HCT116 (cell line): Measurements from ENCODE around the gene AGFG2. TPM values are rescaled to one million over a fixed set of nuclear protein-coding genes. Genes with fewer than 3 reads are reported as not detected.

ENCODE experiments used
- ATAC-seq: fragments of 200-7000 bp; cut with Tn5 transposase; 2 replicates; pipeline ENCODE4 v1.9.1; 2020; ENCODE audit warnings: mild to moderate bottlenecking, moderate library complexity
- BruUV-seq: library from RNA; stranded (reverse); fragments of 400-500 nt; replicated peaks from 2 replicates; lab custom pipeline; 2021; lab: Mats Ljungman, UMichigan
- CTCF ChIA-PET: fragments of 300-600 bp; sonication (Branson Sonifier 250); formaldehyde crosslinking; loops from one replicate; lab custom pipeline; 2021; ENCODE audit warnings: antibody characterized with exemption; lab: Charles Lee
- POLR2A ChIA-PET: fragments of 300-600, 350-600 bp; sonication (Branson Sonifier 250); formaldehyde crosslinking; loops from one replicate; lab custom pipeline; 2021; ENCODE audit warnings: antibody characterized with exemption; lab: Charles Lee
- RAD21 ChIA-PET, 2 experiments: fragments of 300-600 bp; sonication (Branson Sonifier 250); formaldehyde crosslinking; loops; one replicate each; lab custom pipeline; 2023; ENCODE audit warnings: low total read pairs in 2 of 2; ENCODE audit not compliant: uncharacterized antibody in 2 of 2, unreplicated experiment in 2 of 2, low non-redundant PET in 1 of 2; lab: Charles Lee
- DNase-seq: peaks from one replicate; pipeline ENCODE4 v3.0.0-alpha.2; 2010; ENCODE audit warnings: low read depth, low spot score
- H2AFZ ChIP-seq: fragments of 200-600 bp; shearing (Covaris generic), sonication (generic); 2 replicates; pipeline ENCODE4 v1.6.1; 2017; ENCODE audit warnings: low read depth, mixed run types, mixed read lengths, antibody characterized with exemption, low read length; ENCODE audit not compliant: poor library complexity, severe bottlenecking
- H3K27ac ChIP-seq: 2 replicates; pipeline ENCODE4 v1.5.1; 2012; ENCODE audit warnings: low read depth, low read length
- H3K27me3 ChIP-seq: fragments of 200-600 bp; sonication (generic); 2 replicates; pipeline ENCODE4 v1.6.1; 2016; ENCODE audit warnings: mixed run types, low read length, mixed read lengths; ENCODE audit not compliant: insufficient read depth
- H3K36me3 ChIP-seq, 2 experiments: fragments of 200-500 bp in 1 of 2; fragments of 200-600 bp in 1 of 2; sonication (Bioruptor generic) in 1 of 2; sonication (generic) in 1 of 2; 2 replicates each; pipeline versions ENCODE4 v1.5.1 to v1.6.1; 2014 to 2016; ENCODE audit warnings: low read length in 2 of 2, inconsistent platforms in 1 of 2, mixed read lengths in 1 of 2, mixed run types in 1 of 2; ENCODE audit not compliant: insufficient read depth in 2 of 2, control insufficient read depth in 1 of 2
- H3K4me1 ChIP-seq, 2 experiments: fragments of 200-600 bp in 1 of 2; sonication (generic) in 1 of 2; 2 replicates each; pipeline versions ENCODE4 v1.5.1 to v1.6.1; 2012 to 2017; ENCODE audit warnings: low read length in 2 of 2, inconsistent platforms in 1 of 2, mild to moderate bottlenecking in 1 of 2, mixed read lengths in 1 of 2, mixed run types in 1 of 2, moderate library complexity in 1 of 2; ENCODE audit not compliant: insufficient read depth in 2 of 2, control insufficient read depth in 1 of 2
- H3K4me2 ChIP-seq: fragments of 200-600 bp; sonication (generic); 2 replicates; pipeline ENCODE4 v1.6.1; 2017; ENCODE audit warnings: mixed run types, low read length, mixed read lengths
- H3K4me3 ChIP-seq, 2 experiments: fragments of 200-600 bp in 1 of 2; sonication (generic) in 1 of 2; replicated peaks in 1 of 2; 2 replicates each; pipeline ENCODE4 v1.5.1; 2011 to 2016; ENCODE audit warnings: low read length in 2 of 2, control low read depth in 1 of 2, low read depth in 1 of 2, mild to moderate bottlenecking in 1 of 2, mixed read lengths in 1 of 2, mixed run types in 1 of 2
- H3K79me2 ChIP-seq: fragments of 200-600 bp; sonication (generic); 2 replicates; pipeline ENCODE4 v1.6.1; 2017; ENCODE audit warnings: mild to moderate bottlenecking, mixed run types, low read length, moderate library complexity, mixed read lengths; ENCODE audit not compliant: insufficient read depth
- H3K9ac ChIP-seq: fragments of 200-600 bp; sonication (generic); 2 replicates; pipeline ENCODE4 v1.6.1; 2016; ENCODE audit warnings: low read length, mixed read lengths
- H3K9me2 ChIP-seq: fragments of 200-600 bp; sonication (generic), shearing (Covaris generic); 2 replicates; pipeline ENCODE4 v1.6.1; 2017; ENCODE audit warnings: mixed run types, mild to moderate bottlenecking, moderate library complexity; ENCODE audit not compliant: insufficient read depth
- H3K9me3 ChIP-seq, 2 experiments: fragments of 200-500 bp in 1 of 2; fragments of 200-600 bp in 1 of 2; sonication (Bioruptor generic) in 1 of 2; sonication (generic) in 1 of 2; 2 replicates each; pipeline ENCODE4 v1.6.1; 2014 to 2017; ENCODE audit warnings: low read length in 2 of 2, mixed read lengths in 2 of 2, inconsistent platforms in 1 of 2, low read depth in 1 of 2, mild to moderate bottlenecking in 1 of 2, mixed run types in 1 of 2, moderate library complexity in 1 of 2; ENCODE audit not compliant: control insufficient read depth in 1 of 2, insufficient read depth in 1 of 2
- H4K20me1 ChIP-seq: fragments of 200-600 bp; sonication (generic), shearing (Covaris generic); 2 replicates; pipeline ENCODE4 v1.6.1; 2017; ENCODE audit warnings: mixed run types, mild to moderate bottlenecking, moderate library complexity; ENCODE audit not compliant: insufficient read depth
- CBX3 ChIP-seq: IDR thresholded peaks from 2 replicates; pipeline ENCODE4 v1.6.1; 2012; ENCODE audit warnings: low read depth
- CEBPB ChIP-seq: IDR thresholded peaks from 2 replicates; pipeline ENCODE4 v1.6.1; 2012; ENCODE audit warnings: low read depth
- ELF1 ChIP-seq: IDR thresholded peaks from 2 replicates; pipeline ENCODE4 v1.6.1; 2012; ENCODE audit warnings: low read depth, borderline replicate concordance
- EZH2 ChIP-seq: fragments of 200-600 bp; sonication (generic); IDR thresholded peaks from 2 replicates; pipeline ENCODE4 v1.6.1; 2017; ENCODE audit warnings: antibody characterized with exemption, mixed run types
- JUND ChIP-seq: IDR thresholded peaks from 2 replicates; pipeline ENCODE4 v1.6.1; 2012
- MAX ChIP-seq: IDR thresholded peaks from 2 replicates; pipeline ENCODE4 v1.6.1; 2012
- POLR2AphosphoS5 ChIP-seq: IDR thresholded peaks from 2 replicates; pipeline ENCODE4 v1.6.1; 2011; ENCODE audit warnings: mild to moderate bottlenecking, low read depth, low read length, moderate library complexity
- RAD21 ChIP-seq: IDR thresholded peaks from 2 replicates; pipeline ENCODE4 v1.6.1; 2012; ENCODE audit warnings: low read depth, mild to moderate bottlenecking
- SIN3A ChIP-seq: IDR thresholded peaks from 2 replicates; pipeline ENCODE4 v1.6.1; 2012; ENCODE audit warnings: low read depth
- TCF7L2 ChIP-seq: IDR thresholded peaks from 2 replicates; pipeline ENCODE4 v1.7.0; 2011; ENCODE audit warnings: borderline replicate concordance, inconsistent platforms; ENCODE audit not compliant: insufficient read depth, insufficient read length; ENCODE audit errors: extremely low read depth
- YY1 ChIP-seq: IDR thresholded peaks from 2 replicates; pipeline ENCODE4 v1.6.1; 2011; ENCODE audit warnings: low read length, low read depth, moderate library complexity, mild to moderate bottlenecking; ENCODE audit not compliant: insufficient replicate concordance; ENCODE audit errors: extremely low read depth
- ZFX ChIP-seq: fragments of 450-650 bp; IDR thresholded peaks from 2 replicates; pipeline ENCODE4 v1.6.1; 2017
- intact Hi-C: fragments of 100-400 bp; cut with micrococcal nuclease; formaldehyde crosslinking; loops from 2 replicates; pipeline ENCODE4 v1.10.0; 2022
- total RNA-seq: library from RNA; stranded (reverse); gene quantifications from one replicate; pipeline ENCODE4 v1.2.1, GENCODE V29; 2021; ENCODE audit not compliant: unreplicated experiment

The AGFG2 gene
- total RNA-seq, 1 experiment from 2014 or later: 14.0 TPM

DNA sequence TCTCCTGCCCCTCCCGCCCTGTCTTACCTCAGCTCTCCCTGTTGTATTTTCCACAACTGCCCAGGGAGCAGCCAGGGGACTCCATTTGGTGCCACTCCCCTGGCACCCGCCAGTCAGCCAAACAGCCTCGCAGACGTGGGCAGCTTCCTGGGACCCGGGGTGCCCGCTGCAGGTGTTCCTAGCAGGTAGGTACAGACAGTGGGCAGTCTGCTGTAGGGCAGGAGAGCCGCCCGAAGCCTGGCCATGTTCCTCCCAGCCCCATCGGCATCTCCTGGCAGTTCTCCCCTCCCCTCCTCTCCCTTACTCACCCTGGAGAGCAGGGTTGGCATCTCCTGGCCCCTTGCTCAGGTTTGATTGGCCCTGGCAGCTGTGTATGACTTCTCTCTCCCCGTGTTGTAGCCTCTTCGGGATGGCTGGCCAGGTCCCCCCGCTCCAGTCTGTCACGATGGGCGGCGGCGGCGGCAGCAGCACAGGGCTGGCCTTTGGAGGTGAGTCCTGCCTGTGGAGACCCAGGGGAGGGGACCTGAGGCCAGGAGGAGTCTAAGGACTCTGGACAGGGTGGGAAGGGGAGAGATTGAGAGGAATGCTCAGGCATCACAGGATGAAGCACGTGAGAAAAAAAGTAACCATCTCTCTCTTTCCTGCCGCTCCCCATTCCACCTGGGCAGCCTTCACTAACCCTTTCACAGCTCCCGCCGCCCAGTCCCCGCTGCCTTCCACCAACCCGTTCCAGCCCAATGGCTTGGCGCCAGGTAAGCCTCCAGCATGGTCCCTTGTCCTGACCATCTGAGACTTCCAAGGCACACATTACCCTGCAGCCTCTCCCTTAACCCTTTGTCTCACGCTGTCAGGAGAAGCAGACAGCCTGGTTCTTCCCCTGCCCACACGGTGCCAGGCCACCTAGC, 23.4 kb downstream of the AGFG2 start:
- Histone ChIP-seq H3K79me2 (no peaks in the 10 kb centered on the region), H3K4me2 (no peak overlapping the region), H3K4me1 (peaks cover 0 to 5% of the 10 kb centered on the region in 2 experiments; a peak in 1 of 4 replicates), H3K27ac (no peak overlapping the region), H3K36me3 (no peaks in the 10 kb centered on the region), H2AFZ (no peak overlapping the region), H3K9me2 (no peaks in the 10 kb centered on the region), H3K27me3 (no peaks in the 10 kb centered on the region), H4K20me1 (no peaks in the 10 kb centered on the region), H3K9ac (no peak overlapping the region), H3K4me3 (no peak overlapping the region), H3K9me3 (no peaks in the 10 kb centered on the region)
- no TSS peak for BruUV-seq
- POLR2A ChIA-PET: no interaction called here
- intact Hi-C loops: no loop called here
- DNase-seq (no peak), ATAC-seq (no peak)
- CTCF ChIA-PET: no interaction called here
- TF ChIP-seq ZFX: no peak
- TF ChIP-seq SIN3A: no peak
- no peak for TF ChIP-seq JUND
- TF ChIP-seq RAD21: no peak
- TF ChIP-seq CEBPB: no peak
- no peak for TF ChIP-seq EZH2
- TF ChIP-seq MAX: no peak
- TF ChIP-seq YY1: no peak
- TF ChIP-seq TCF7L2: no peak
- TF ChIP-seq CBX3: no peak
- TF ChIP-seq POLR2AphosphoS5: no peak
- TF ChIP-seq ELF1: no peak
- RAD21 ChIA-PET: no interaction called here
